T1000 (cell line): ENCODE results near the gene LGALS14.

Experiments used
- DNase-seq: peaks from one replicate; lab custom pipeline; 2025; ENCODE audit warnings: mixed read lengths; lab: John Stamatoyannopoulos, UW

LGALS14 gene

GRCh38 chr19:39746836-39747529, 42.7 kb downstream of the LGALS14 start:
- no peak for DNase-seq

- no peak for DNase-seq
Observed at GRCh38 chr19:39749981-39750380, 45.7 kb downstream of the LGALS14 start.

GRCh38 chr19:39752390-39752789, 48.1 kb downstream of the LGALS14 start:
- DNase-seq: no peak

GRCh38 chr19:39752795-39753194, 48.5 kb downstream of the LGALS14 start:
- no peak for DNase-seq

GRCh38 chr19:39754544-39754943, 50.3 kb downstream of the LGALS14 start:
- DNase-seq: no peak

- no peak for DNase-seq
Observed at GRCh38 chr19:39754971-39755370, 50.7 kb downstream of the LGALS14 start.
